Forelimb muscle (tissue), 1 donor: ENCODE measurements around the gene MSN. TPM values are rescaled to one million over a fixed set of nuclear protein-coding genes. Genes with fewer than 3 reads are reported as not detected.

Source experiments
- polyA plus RNA-seq: library from polyadenylated mRNA; unstranded; fragments of 120-200 nt; gene quantifications from one replicate; pipeline ENCODE4 v1.2.1, GENCODE V29; 2013; ENCODE audit not compliant: insufficient read length

MSN gene
- polyA plus RNA-seq, 1 donor, result 105 TPM

Other genes starting within 250 kb of the MSN start
- gene LAS1L, start 132.9 kb upstream of the MSN start, polyA plus RNA-seq, result 22.1 TPM